Measurements from ENCODE around the gene PPP1R3C. TPM values are rescaled to one million over a fixed set of nuclear protein-coding genes. Genes with fewer than 3 reads are reported as not detected.

The PPP1R3C gene
- total and polyA plus RNA-seq, 2 of the 4 experiments (the other 2 are of a cell fraction), result 17.4 to 62.9 TPM

DNA sequence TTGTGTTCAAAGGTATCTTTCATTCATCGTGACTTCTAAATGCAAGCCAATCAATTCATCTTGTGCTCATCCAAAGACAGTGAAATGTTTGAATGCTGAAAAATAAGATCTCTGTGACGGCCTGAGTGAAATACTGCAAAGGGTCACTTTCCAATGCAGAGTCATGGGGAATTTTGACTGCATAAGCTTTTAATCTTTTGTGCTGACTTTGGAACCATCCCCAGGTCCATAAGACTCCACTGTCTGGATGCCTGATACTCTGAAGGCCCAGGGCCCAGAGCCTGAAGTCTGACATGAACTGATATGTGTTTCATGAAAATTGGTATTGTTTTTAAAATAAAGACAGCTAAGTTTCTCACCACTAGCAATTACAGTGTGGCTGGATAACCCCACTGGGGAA, 39.0 kb downstream of the PPP1R3C start:
- in situ Hi-C loops (cut with MboI; ENCODE audit: low sequenced_read_pairs), result no loop called here
- H2AK5ac ChIP-seq (ENCODE audit: low read depth, low read length), result no peak overlapping the region; the same call in 1 of the 2 replicates
- H2AFZ ChIP-seq (replicated peaks; ENCODE audit: low read length, poor library complexity), result no peak overlapping the region
- H4K91ac ChIP-seq (ENCODE audit: insufficient read depth, low read depth, low read length), result no peak overlapping the region
- no peak overlapping the region for H2AK9ac ChIP-seq (replicated peaks; ENCODE audit: low read depth, low read length, poor library complexity)
- peaks cover 45% of the 10 kb centered on the region for H3K4me1 ChIP-seq (ENCODE audit: control insufficient read depth, insufficient read depth, low read length)
- no peak overlapping the region for H4K5ac ChIP-seq (ENCODE audit: low read depth, low read length)
- no peaks in the 10 kb centered on the region for H3K27me3 ChIP-seq (ENCODE audit: control insufficient read depth, insufficient read depth, low read length)
- H3K4me2 ChIP-seq (ENCODE audit: low read depth, low read length), result no peak overlapping the region
- no CpG with 5 or more reads among the region's 2 CpGs for WGBS, 2 experiments (ENCODE audit: extremely low coverage in 2 of 2, insufficient read length in 1 of 2)
- intact Hi-C loops (cut with micrococcal nuclease), result no loop called here
- H2BK20ac ChIP-seq (ENCODE audit: low read depth, low read length), result no peak overlapping the region; the same call in 1 of the 2 replicates
- peak overlapping the region; percentile 17; the same call in 1 of the 3 replicates for H2BK15ac ChIP-seq (ENCODE audit: low read depth, low read length)
- H2BK120ac ChIP-seq (ENCODE audit: low read depth, low read length), result peak overlapping the region; percentile 48; the same call in 1 of the 2 replicates
- peaks cover 3% of the 10 kb centered on the region; the same call in 1 of the 2 replicates for H4K20me1 ChIP-seq (ENCODE audit: insufficient read depth, low read length)
- no peak overlapping the region for H3K9ac ChIP-seq (ENCODE audit: low read depth, low read length)
- ChIA-PET CTCF (no interaction called here), POLR2A (ENCODE audit: unreplicated experiment) (interaction anchor here (0.5 kb wide), 1 partner anchor 38 kb away, joined by 9 read pairs; no protein-coding TSS in a partner anchor)
- H2BK5ac ChIP-seq (ENCODE audit: low read depth, low read length, poor library complexity, severe bottlenecking), result no peak overlapping the region
- no peaks in the 10 kb centered on the region for H3K36me3 ChIP-seq (ENCODE audit: control insufficient read depth, insufficient read depth, low read length)
- TF ChIP-seq, protein P1, sequence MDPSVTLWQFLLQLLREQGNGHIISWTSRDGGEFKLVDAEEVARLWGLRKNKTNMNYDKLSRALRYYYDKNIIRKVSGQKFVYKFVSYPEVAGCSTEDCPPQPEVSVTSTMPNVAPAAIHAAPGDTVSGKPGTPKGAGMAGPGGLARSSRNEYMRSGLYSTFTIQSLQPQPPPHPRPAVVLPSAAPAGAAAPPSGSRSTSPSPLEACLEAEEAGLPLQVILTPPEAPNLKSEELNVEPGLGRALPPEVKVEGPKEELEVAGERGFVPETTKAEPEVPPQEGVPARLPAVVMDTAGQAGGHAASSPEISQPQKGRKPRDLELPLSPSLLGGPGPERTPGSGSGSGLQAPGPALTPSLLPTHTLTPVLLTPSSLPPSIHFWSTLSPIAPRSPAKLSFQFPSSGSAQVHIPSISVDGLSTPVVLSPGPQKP (IDR thresholded peaks at IDR 0.05; ENCODE audit: borderline replicate concordance, low read depth, low read length), result no peak
- TF ChIP-seq, protein P2, sequence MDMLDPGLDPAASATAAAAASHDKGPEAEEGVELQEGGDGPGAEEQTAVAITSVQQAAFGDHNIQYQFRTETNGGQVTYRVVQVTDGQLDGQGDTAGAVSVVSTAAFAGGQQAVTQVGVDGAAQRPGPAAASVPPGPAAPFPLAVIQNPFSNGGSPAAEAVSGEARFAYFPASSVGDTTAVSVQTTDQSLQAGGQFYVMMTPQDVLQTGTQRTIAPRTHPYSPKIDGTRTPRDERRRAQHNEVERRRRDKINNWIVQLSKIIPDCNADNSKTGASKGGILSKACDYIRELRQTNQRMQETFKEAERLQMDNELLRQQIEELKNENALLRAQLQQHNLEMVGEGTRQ (IDR thresholded peaks at IDR 0.05; ENCODE audit: low read depth, low read length), result no peak
- no peak for TF ChIP-seq MAZ (IDR thresholded peaks at IDR 0.05; ENCODE audit: borderline replicate concordance, low read depth, low read length)
- no peak for TF ChIP-seq POLR2A (IDR thresholded peaks at IDR 0.05; ENCODE audit: low read depth, low read length)
- no peak for TF ChIP-seq NFE2L2 (IDR thresholded peaks at IDR 0.05; ENCODE audit: low read depth, low read length)
- TF ChIP-seq SMC3 (IDR thresholded peaks at IDR 0.05; ENCODE audit: low read depth, low read length), result no peak
- TF ChIP-seq, protein P3, sequence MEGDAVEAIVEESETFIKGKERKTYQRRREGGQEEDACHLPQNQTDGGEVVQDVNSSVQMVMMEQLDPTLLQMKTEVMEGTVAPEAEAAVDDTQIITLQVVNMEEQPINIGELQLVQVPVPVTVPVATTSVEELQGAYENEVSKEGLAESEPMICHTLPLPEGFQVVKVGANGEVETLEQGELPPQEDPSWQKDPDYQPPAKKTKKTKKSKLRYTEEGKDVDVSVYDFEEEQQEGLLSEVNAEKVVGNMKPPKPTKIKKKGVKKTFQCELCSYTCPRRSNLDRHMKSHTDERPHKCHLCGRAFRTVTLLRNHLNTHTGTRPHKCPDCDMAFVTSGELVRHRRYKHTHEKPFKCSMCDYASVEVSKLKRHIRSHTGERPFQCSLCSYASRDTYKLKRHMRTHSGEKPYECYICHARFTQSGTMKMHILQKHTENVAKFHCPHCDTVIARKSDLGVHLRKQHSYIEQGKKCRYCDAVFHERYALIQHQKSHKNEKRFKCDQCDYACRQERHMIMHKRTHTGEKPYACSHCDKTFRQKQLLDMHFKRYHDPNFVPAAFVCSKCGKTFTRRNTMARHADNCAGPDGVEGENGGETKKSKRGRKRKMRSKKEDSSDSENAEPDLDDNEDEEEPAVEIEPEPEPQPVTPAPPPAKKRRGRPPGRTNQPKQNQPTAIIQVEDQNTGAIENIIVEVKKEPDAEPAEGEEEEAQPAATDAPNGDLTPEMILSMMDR (conservative IDR thresholded peaks at IDR 0.05; ENCODE audit: low read depth, low read length), result no peak
- TF ChIP-seq RCOR1 (IDR thresholded peaks at IDR 0.05; ENCODE audit: insufficient replicate concordance, low read length), result no peak
- TF ChIP-seq CEBPB (IDR thresholded peaks at IDR 0.05; ENCODE audit: low read depth, low read length), result no peak
- TF ChIP-seq CHD1 (IDR thresholded peaks at IDR 0.05; ENCODE audit: low read depth, low read length), result no peak
- no peak for TF ChIP-seq FOS (IDR thresholded peaks at IDR 0.05; ENCODE audit: low read depth, low read length)
- no peak for TF ChIP-seq MXI1 (IDR thresholded peaks at IDR 0.05; ENCODE audit: borderline replicate concordance, low read depth, low read length)
- no peak for TF ChIP-seq BHLHE40 (IDR thresholded peaks at IDR 0.05; ENCODE audit: low read depth, low read length)
- no peak for TF ChIP-seq MAFK (IDR thresholded peaks at IDR 0.05; ENCODE audit: low read depth, low read length)
- TF ChIP-seq RAD21 (IDR thresholded peaks at IDR 0.05; ENCODE audit: low read length), result no peak
- TF ChIP-seq RFX5 (IDR thresholded peaks at IDR 0.05; ENCODE audit: low read depth, low read length), result no peak
- H4K8ac ChIP-seq (ENCODE audit: low read depth in 2 of 2, low read length in 2 of 2), result no peak overlapping the region
- H3K18ac ChIP-seq (ENCODE audit: low read depth, low read length), result no peak overlapping the region
- no peak for DNase-seq
- no peak for ATAC-seq (ENCODE audit: low read depth)
- no peak overlapping the region for H3K4me3 ChIP-seq (ENCODE audit: insufficient read depth, low read depth, low read length)
- no peaks in the 10 kb centered on the region for H3K79me1 ChIP-seq (ENCODE audit: low read depth in 1 of 2, low read length in 2 of 2)
- H3K9me1 ChIP-seq (ENCODE audit: insufficient read depth, low read length), result peaks cover 41% of the 10 kb centered on the region
- H3K56ac ChIP-seq (ENCODE audit: extremely low read depth, insufficient read depth, low read length), result no peak overlapping the region
- H3K27ac ChIP-seq (ENCODE audit: insufficient read depth, low read length), result no peak overlapping the region
- H3K14ac ChIP-seq (replicated peaks; ENCODE audit: low read depth, low read length), result 0 out of 2 replicates have a peak overlapping the region, but pooled peaks have one; percentile 19
- dilution Hi-C loops (cut with HindIII; ENCODE audit: low sequenced_read_pairs, unreplicated experiment), result no loop called here
- 0 out of 2 replicates have a peak overlapping the region, but pooled peaks have one; percentile 24 for H3K4ac ChIP-seq (ENCODE audit: low read depth, low read length)
- no TSS peak for BruUV-seq (replicated peaks)
- H3K23ac ChIP-seq (ENCODE audit: low read depth, low read length), result no peak overlapping the region
- H3K9me3 ChIP-seq (ENCODE audit: control insufficient read depth, insufficient read depth, low read length), result no peaks in the 10 kb centered on the region
